ENCODE results near the gene HIP1. TPM values are rescaled to one million over a fixed set of nuclear protein-coding genes. Genes with fewer than 3 reads are reported as not detected.

The HIP1 gene
- total and polyA plus RNA-seq, 9 of the 15 experiments (the other 6 are each of a cell fraction or from before 2014, with no cell fraction given) = 2.4 to 13.7 (median 9.5) TPM

GRCh38 chr7:75631711-75632110 is 107.0 kb downstream of the HIP1 start (continued):
- TF ChIP-seq GMEB1 (CRISPR knock-in tag; IDR thresholded peaks at IDR 0.05) (no peak), CXXC5 (CRISPR knock-in tag; IDR thresholded peaks at IDR 0.05) (peak; percentile 18; the same call in 1 of the 2 replicates), KDM5B (IDR thresholded peaks at IDR 0.05; ENCODE audit: insufficient replicate concordance, low read depth, low read length) (no peak), MXD1 (CRISPR knock-in tag; IDR thresholded peaks at IDR 0.05; ENCODE audit: borderline replicate concordance, poor library complexity, severe bottlenecking) (no peak), ZNF263 (CRISPR knock-in tag; IDR thresholded peaks at IDR 0.05; ENCODE audit: borderline replicate concordance) (no peak), ZNF778 (CRISPR knock-in tag; IDR thresholded peaks at IDR 0.05) (no peak), NCOR1 (IDR thresholded peaks at IDR 0.05) (no peak; the same call in 1 of the 2 replicates), XRCC4 (IDR thresholded peaks at IDR 0.05; ENCODE audit: extremely low read depth, insufficient read depth, insufficient read length) (no peak), ZNF12 (CRISPR knock-in tag; IDR thresholded peaks at IDR 0.05) (no peak), ZBTB33 (CRISPR knock-in tag; IDR thresholded peaks at IDR 0.05) (no peak), ARID3A (IDR thresholded peaks at IDR 0.05; ENCODE audit: borderline replicate concordance, low read depth, low read length) (no peak), MED1 (CRISPR knock-in tag; IDR thresholded peaks at IDR 0.05; ENCODE audit: borderline replicate concordance) (no peak), CCNT2 (IDR thresholded peaks at IDR 0.05; ENCODE audit: borderline replicate concordance, extremely low read depth, insufficient read length, low read depth, low read length) (no peak), EHMT2 (IDR thresholded peaks at IDR 0.05) (no peak), ZNF175 (CRISPR knock-in tag; IDR thresholded peaks at IDR 0.05; ENCODE audit: low read depth) (no peak), AFF4 (CRISPR knock-in tag; IDR thresholded peaks at IDR 0.05) (no peak), ZNF174 (CRISPR knock-in tag; IDR thresholded peaks at IDR 0.05) (no peak), ZKSCAN8 (CRISPR knock-in tag; IDR thresholded peaks at IDR 0.05) (no peak), ZNF717 (CRISPR knock-in tag; IDR thresholded peaks at IDR 0.05) (no peak)
